A549 (cell line): ENCODE results near the gene CERS6.
A peak's percentile ranks its signal among the peaks of the same experiment; 100 is the strongest.

Experiments
- CBX2 ChIP-seq: fragments of 200-600 bp; sonication (generic); IDR thresholded peaks from 2 replicates; pipeline ENCODE4 v1.6.1; 2016; ENCODE audit warnings: low read depth, mild to moderate bottlenecking, borderline replicate concordance
- CEBPB ChIP-seq, 2 experiments: fragments of >200 bp in 1 of 2; sonication (Bioruptor Twin) in 1 of 2; formaldehyde crosslinking in 1 of 2; IDR thresholded peaks; 2 replicates each; pipeline ENCODE4 v1.6.1; 2012 to 2016
- CHD2 ChIP-seq: fragments of 150-350 bp; IDR thresholded peaks from 2 replicates; pipeline ENCODE4 v1.6.1; 2014; ENCODE audit warnings: low read length; ENCODE audit not compliant: partially characterized antibody
- EHF ChIP-seq: fragments of 250-450 bp; sonication (Bioruptor Pico); IDR thresholded peaks from 2 replicates; pipeline ENCODE4 v1.5.0; 2020; ENCODE audit warnings: mild to moderate bottlenecking
- ELK1 ChIP-seq: fragments of 150-350 bp; IDR thresholded peaks from 2 replicates; pipeline ENCODE4 v1.6.1; 2014; ENCODE audit warnings: low read depth, mild to moderate bottlenecking, low read length
- EP300 ChIP-seq, 2 experiments: fragments of >200 bp; sonication (Bioruptor Twin); formaldehyde crosslinking; IDR thresholded peaks; 2 replicates in 1 of 2; 3 replicates in 1 of 2; pipeline ENCODE4 v1.6.1; 2016 to 2017
- ESRRA ChIP-seq: fragments of 150-350 bp; IDR thresholded peaks from 2 replicates; pipeline ENCODE4 v1.6.1; 2014; ENCODE audit warnings: mild to moderate bottlenecking, low read length, borderline replicate concordance
- JUN ChIP-seq, 2 experiments: fragments of >200 bp; sonication (Bioruptor Twin); formaldehyde crosslinking; IDR thresholded peaks; 2 replicates in 1 of 2; 3 replicates in 1 of 2; pipeline ENCODE4 v1.6.1; 2016 to 2017
- JUNB ChIP-seq: fragments of >200 bp; sonication (Bioruptor Twin); formaldehyde crosslinking; IDR thresholded peaks from 2 replicates; pipeline ENCODE4 v1.6.1; 2016
- POLR2A ChIP-seq: IDR thresholded peaks from 2 replicates; pipeline ENCODE4 v1.6.1; 2012; ENCODE audit warnings: mild to moderate bottlenecking, low read length
- SMC3 ChIP-seq: fragments of >200 bp; sonication (Bioruptor Twin); formaldehyde crosslinking; IDR thresholded peaks from 3 replicates; pipeline ENCODE4 v1.6.1; 2018; ENCODE audit warnings: inconsistent platforms
- SREBF2 ChIP-seq: fragments of 450-650 bp; IDR thresholded peaks from 2 replicates; pipeline ENCODE4 v1.6.1; 2014; ENCODE audit warnings: mild to moderate bottlenecking, moderate library complexity
- ZFP36 ChIP-seq: fragments of 450-650 bp; IDR thresholded peaks from 2 replicates; pipeline ENCODE4 v1.6.1; 2014; ENCODE audit warnings: borderline replicate concordance; ENCODE audit not compliant: partially characterized antibody
- TF ChIP-seq, protein P1 (sequence below): fragments of >200 bp; sonication (Bioruptor Twin); formaldehyde crosslinking; IDR thresholded peaks from 3 replicates; pipeline ENCODE4 v1.5.1; 2016

DNA sequence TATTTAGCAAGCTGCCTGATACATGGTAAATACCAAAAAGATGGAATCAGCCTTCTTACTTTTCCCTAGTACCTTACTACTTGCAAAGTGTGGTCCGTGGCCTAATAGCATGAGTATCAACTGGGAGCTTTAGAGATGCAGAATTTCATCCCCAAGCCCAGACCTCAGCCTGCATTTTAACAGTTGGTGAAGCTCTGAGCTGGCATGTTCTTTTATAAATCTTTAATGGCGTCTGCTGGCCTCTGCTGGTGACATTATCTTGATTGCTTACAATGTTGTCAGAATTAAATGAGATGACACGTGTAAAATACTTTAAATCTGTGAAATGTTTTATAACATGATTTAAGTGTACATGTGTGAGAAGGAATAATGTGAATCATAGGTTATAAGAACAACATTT lies 231.2 kb downstream of the CERS6 start:
- TF ChIP-seq CEBPB (IDR thresholded peaks at IDR 0.05) (no peak), JUN (IDR thresholded peaks at IDR 0.05) (no peak), EP300 (IDR thresholded peaks at IDR 0.05) (no peak), CBX2 (no peak), ELK1 (no peak), ESRRA (no peak), SREBF2 (no peak), EHF (CRISPR knock-in tag) (no peak), JUNB (no peak), POLR2A (no peak), CHD2 (no peak), SMC3 (peak; percentile 59), ZFP36 (no peak)
- TF ChIP-seq, protein P1, sequence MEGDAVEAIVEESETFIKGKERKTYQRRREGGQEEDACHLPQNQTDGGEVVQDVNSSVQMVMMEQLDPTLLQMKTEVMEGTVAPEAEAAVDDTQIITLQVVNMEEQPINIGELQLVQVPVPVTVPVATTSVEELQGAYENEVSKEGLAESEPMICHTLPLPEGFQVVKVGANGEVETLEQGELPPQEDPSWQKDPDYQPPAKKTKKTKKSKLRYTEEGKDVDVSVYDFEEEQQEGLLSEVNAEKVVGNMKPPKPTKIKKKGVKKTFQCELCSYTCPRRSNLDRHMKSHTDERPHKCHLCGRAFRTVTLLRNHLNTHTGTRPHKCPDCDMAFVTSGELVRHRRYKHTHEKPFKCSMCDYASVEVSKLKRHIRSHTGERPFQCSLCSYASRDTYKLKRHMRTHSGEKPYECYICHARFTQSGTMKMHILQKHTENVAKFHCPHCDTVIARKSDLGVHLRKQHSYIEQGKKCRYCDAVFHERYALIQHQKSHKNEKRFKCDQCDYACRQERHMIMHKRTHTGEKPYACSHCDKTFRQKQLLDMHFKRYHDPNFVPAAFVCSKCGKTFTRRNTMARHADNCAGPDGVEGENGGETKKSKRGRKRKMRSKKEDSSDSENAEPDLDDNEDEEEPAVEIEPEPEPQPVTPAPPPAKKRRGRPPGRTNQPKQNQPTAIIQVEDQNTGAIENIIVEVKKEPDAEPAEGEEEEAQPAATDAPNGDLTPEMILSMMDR = peak; percentile 41
